GM18507 (cell line): ENCODE data around the gene MTTP.

Experiments
- DNase-seq: peaks from one replicate; pipeline ENCODE4 v3.0.0; 2011; ENCODE audit warnings: low read depth; ENCODE audit not compliant: insufficient read length; ENCODE audit errors: extremely low spot score
- FAIRE-seq: peaks from 2 replicates; lab custom pipeline; 2011; peaks lifted over from hg19 to GRCh38; lab: Jason Lieb, UNC

MTTP gene

GRCh38 chr4:99587803-99588202 is 13.2 kb downstream of the MTTP start:
- DNase-seq (no peak), FAIRE-seq (no peak)

DNA sequence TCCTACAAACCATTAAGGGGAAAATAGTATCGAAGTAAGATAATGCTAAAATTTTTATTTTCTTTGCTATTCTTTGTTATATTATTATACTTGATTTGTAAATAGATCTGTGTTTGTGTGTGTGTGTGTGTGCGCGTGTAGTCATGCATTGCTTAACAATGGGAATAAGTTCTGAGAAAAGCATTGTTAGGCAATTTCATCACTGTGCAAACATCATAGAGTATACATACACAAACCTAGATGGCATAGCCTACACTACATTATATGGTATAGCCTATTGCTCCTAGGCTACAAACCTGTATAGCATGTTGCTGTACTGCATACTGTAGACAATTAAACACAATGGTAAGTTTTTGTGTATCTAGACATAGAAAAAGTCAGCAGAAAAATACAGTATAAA is 17.1 kb downstream of the MTTP start:
- no peak for DNase-seq
- no peak for FAIRE-seq

GRCh38 chr4:99593781-99594641 is 19.4 kb downstream of the MTTP start:
- DNase-seq (no peak), FAIRE-seq (no peak)

DNA sequence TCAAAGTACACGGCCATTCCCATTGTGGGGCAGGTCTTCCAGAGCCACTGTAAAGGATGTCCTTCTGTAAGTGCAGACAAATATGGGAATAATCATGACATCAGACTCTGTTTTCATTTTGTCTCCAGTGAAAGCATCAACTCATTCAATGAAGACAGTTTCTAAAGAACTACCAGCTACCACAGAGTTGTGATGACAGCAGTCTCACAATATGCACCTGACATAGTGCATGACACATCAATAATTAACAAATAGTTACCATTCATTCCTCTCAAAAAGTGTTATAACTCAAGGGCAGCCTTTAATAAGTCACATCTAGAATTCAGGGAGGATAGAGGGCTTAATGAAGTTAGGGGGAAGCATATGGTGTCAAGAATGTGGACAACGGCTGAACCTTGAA is 20.2 kb downstream of the MTTP start:
- no peak for DNase-seq
- FAIRE-seq, result no peak

DNA sequence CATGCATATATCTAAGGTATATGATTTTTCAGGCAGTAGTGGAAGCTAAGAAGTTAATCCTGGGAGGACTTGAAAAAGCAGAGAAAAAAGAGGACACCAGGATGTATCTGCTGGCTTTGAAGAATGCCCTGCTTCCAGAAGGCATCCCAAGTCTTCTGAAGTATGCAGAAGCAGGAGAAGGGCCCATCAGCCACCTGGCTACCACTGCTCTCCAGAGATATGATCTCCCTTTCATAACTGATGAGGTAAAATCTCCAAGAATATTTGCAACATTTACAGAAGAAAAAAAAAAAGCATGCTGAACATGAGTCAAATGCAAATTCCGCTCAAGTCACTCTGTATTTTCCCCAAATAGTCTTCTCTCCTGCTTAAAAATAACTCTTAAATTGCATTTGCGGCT is 32.1 kb downstream of the MTTP start:
- DNase-seq, result no peak
- FAIRE-seq, result no peak

- DNase-seq, result no peak
- no peak for FAIRE-seq
These were observed 33.8 kb downstream of the MTTP start for GRCh38 chr4:99608417-99608816.

DNA sequence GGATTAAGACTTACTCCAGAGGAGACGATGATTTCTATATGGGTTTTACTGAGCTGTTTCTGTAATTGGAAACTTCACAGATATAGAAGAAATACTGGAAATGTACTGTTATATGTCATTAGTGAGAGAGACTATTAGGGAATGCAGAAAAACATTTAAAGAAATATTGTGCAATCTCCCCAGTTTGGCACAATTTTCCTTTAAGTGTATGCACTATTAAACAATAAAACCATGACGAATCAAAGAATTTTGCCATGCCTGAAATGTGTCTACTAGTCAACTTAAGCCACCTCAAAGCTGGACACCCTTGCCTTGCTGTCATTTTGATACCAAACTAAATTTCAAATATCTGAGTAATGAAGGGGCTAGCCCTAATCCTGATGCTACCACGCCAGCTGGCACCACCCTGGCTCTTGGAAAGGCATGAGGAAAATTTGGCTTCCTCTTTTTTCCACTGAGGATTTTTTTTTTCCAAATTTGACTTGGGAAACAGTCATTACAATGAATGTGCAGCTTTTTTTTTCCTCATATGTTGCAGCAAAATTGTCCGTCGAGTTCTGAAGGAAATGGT is 36.1 kb downstream of the MTTP start:
- no peak for DNase-seq
- no peak for FAIRE-seq

- DNase-seq (no peak), FAIRE-seq (no peak)
These were observed 37.7 kb downstream of the MTTP start for GRCh38 chr4:99612281-99612680.

DNA sequence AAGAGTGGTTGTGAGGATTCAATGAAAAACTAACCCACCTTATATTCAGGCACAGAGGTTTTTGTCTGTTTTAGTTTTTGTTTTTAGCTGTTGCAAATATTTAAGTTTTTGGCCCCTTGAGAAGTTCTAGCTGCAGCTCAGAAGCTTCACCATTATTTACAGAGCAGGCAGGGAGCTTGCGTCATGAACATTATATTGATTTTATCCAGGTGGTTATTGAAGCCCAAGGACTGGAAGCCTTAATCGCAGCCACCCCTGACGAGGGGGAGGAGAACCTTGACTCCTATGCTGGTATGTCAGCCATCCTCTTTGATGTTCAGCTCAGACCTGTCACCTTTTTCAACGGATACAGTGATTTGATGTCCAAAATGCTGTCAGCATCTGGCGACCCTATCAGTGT is 38.1 kb downstream of the MTTP start:
- DNase-seq (no peak), FAIRE-seq (no peak)

- FAIRE-seq (no peak), DNase-seq (no peak)
These were observed 39.9 kb downstream of the MTTP start for GRCh38 chr4:99614491-99614890.

GRCh38 chr4:99615170-99615820 is 40.7 kb downstream of the MTTP start:
- FAIRE-seq (no peak), DNase-seq (no peak)

GRCh38 chr4:99617374-99617773 is 42.8 kb downstream of the MTTP start:
- DNase-seq (no peak), FAIRE-seq (no peak)

DNA sequence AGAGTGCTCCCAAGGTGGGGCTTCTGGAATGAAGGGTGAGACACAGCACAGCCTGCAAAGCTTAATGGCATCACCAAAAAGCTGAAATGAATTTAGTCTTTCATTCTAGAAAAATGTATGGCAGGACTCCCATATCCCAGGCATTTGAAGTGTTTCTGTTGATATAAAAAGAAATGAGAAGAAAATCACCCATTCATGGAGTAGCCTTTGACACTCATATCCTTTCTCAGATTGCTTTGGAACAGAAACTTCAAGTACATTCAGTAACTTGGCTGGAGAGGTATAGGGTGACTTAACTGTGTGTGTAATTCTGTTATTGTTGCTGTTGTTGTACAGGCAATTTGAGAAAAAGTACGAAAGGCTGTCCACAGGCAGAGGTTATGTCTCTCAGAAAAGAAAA is 47.7 kb downstream of the MTTP start:
- DNase-seq, result no peak
- no peak for FAIRE-seq

DNA sequence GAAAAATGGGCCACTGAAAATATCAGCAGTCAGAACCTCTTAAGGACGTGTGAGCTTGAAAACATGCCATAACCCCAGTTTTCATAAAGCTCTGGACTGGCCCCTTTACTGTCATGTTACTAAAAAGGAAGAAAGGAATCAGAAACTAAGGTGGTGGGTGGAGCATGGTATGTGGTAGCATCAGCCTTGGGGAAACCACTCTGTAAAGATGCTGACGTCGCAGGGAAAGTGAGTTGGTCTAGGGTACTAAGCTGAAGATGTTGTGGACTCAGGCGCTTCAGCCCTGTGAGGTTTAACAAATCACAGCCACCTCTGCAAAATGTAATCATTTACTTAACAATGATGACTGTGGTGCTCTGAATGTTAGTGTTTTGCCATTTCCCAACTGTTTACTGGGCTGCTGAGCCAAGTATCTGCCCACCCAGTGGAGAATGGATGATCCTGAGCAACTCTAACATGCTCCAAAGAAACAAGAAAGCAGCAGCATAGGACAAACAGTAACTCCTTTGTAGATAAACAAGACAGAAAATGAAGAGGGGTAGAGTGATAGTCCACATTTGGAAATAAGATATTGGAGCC is 49.6 kb downstream of the MTTP start:
- DNase-seq, result no peak
- FAIRE-seq, result no peak

DNA sequence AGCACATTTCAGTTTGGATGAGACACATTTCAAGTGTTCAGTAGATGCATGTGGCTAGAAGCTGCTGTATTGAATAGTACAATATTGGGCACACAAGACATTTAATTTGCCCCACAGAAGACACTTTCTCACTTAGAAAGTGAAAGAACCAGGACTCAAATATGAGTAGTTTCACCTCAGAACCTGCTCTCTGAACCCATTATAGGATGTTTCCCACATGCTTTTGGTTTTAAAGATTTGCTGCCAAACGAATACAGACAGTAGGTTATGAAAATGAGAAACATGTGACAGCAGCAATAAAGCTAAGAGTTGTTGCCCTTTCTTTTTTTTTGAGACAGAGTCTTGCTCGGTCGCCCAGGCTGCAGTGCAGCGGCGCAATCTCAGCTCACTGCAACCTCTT is 50.7 kb downstream of the MTTP start:
- FAIRE-seq (no peak), DNase-seq (no peak)

- no peak for FAIRE-seq
These were observed 53.4 kb downstream of the MTTP start for GRCh38 chr4:99628040-99628439.

DNA sequence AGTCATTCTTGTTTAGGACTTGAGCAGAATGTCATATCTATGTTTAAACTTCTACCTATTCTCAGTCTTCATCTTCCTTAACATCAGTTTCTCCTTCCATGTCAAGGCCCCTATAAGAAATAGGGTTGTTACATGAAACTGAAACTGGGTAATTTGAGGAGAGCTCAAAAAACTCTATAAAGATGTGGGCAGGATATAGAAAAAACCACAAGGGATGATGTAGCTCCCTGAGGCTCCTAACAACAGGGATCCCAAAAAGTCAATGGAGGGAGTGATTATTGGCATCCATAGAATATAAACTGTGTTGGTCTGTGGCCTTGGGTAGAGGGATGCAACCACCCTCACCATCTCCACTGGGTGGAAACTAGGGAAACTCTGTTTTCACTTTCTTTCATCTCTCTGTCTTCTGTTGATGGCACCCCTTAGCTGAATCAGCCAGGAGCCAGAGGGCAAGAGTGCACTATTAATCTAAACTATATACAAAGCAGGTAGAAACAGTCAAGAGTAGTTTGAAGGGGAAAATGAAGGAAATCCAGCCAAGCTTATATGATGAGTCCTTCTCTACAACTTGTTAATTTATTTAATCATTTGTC is 55.4 kb downstream of the MTTP start:
- FAIRE-seq (no peak), DNase-seq (no peak)

More at GRCh38 chr4:99628040-99628439, 53.4 kb downstream of the MTTP start:
- no peak for DNase-seq

GRCh38 chr4:99630857-99631360 is 56.3 kb downstream of the MTTP start:
- FAIRE-seq (no peak), DNase-seq (no peak)

DNA sequence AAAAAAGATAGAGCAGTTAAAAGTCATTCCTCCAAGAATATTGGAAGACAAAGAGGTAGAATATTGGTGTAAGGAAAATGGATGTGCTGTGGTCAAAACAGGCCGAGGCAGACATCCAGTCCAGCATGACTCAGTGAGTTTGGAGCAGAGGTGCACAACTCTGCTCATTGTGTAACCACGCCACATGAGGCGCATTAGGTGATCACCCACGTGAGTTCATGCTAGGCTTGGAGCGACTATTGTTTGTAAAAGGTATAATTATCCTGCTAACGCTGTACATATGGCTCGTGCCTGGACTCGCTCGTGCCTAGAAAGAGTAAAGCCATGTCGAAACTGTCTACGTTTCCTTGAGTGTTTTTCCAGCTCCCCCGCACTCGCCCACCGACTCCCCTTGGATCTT is 59.1 kb downstream of the MTTP start:
- DNase-seq (no peak), FAIRE-seq (no peak)
